NCI-H774 (cell line): ENCODE results near the gene SCGN.

Experiments used
- DNase-seq: peaks from one replicate; lab custom pipeline; 2025; lab: John Stamatoyannopoulos, UW

SCGN gene

GRCh38 chr6:25685896-25686295 is 33.9 kb downstream of the SCGN start:
- DNase-seq, result no peak

GRCh38 chr6:25686856-25687255 is 34.8 kb downstream of the SCGN start:
- DNase-seq, result no peak

- no peak for DNase-seq
Measured at GRCh38 chr6:25689966-25690365, 38.0 kb downstream of the SCGN start.

- no peak for DNase-seq
Measured at GRCh38 chr6:25691894-25692293, 39.9 kb downstream of the SCGN start.

GRCh38 chr6:25692472-25692871 is 40.5 kb downstream of the SCGN start:
- DNase-seq, result no peak

GRCh38 chr6:25694366-25694765 is 42.4 kb downstream of the SCGN start:
- no peak for DNase-seq

GRCh38 chr6:25695671-25696070 is 43.7 kb downstream of the SCGN start:
- DNase-seq, result no peak

- no peak for DNase-seq
Measured at GRCh38 chr6:25697537-25698340, 45.7 kb downstream of the SCGN start.

GRCh38 chr6:25698631-25699030 is 46.6 kb downstream of the SCGN start:
- no peak for DNase-seq

GRCh38 chr6:25699649-25700048 is 47.6 kb downstream of the SCGN start:
- DNase-seq, result no peak

GRCh38 chr6:25700761-25701160 is 48.7 kb downstream of the SCGN start:
- no peak for DNase-seq

- no peak for DNase-seq
Measured at GRCh38 chr6:25701807-25702206, 49.8 kb downstream of the SCGN start.

GRCh38 chr6:25703005-25703404 is 51.0 kb downstream of the SCGN start:
- DNase-seq, result peak; percentile 53

- no peak for DNase-seq
Measured at GRCh38 chr6:25704001-25704400, 52.0 kb downstream of the SCGN start.

- peak; percentile 32 for DNase-seq
Measured at GRCh38 chr6:25706314-25707014, 54.4 kb downstream of the SCGN start.

- no peak for DNase-seq
Measured at GRCh38 chr6:25709761-25710160, 57.7 kb downstream of the SCGN start.

- no peak for DNase-seq
Measured at GRCh38 chr6:25710287-25710686, 58.3 kb downstream of the SCGN start.

- DNase-seq, result no peak
Measured at GRCh38 chr6:25713824-25714223, 61.8 kb downstream of the SCGN start.

- no peak for DNase-seq
Measured at GRCh38 chr6:25714765-25715164, 62.8 kb downstream of the SCGN start.

GRCh38 chr6:25715794-25716193 is 63.8 kb downstream of the SCGN start:
- no peak for DNase-seq

GRCh38 chr6:25717866-25718740 is 66.1 kb downstream of the SCGN start:
- peak; percentile 36 for DNase-seq

- DNase-seq, result no peak
Measured at GRCh38 chr6:25726122-25726911, 74.3 kb downstream of the SCGN start.
